HG03565 (cell line): ENCODE results near the gene PLEKHG5.
"Not testable (repeated sequence)": the region's sequence is repeated elsewhere in the genome, so short reads cannot be mapped to it uniquely, and the experiment has no call there.

Experiments
- ATAC-seq: cut with Tn5 transposase; IDR thresholded peaks from one replicate; pipeline ENCODE4 v1.9.1; 2021; ENCODE audit warnings: mild to moderate bottlenecking, moderate library complexity; ENCODE audit not compliant: unreplicated experiment

PLEKHG5 gene

GRCh38 chr1:6447016-6447817, 44.2 kb downstream of the PLEKHG5 start:
- ATAC-seq = no peak

- no peak for ATAC-seq
Observed at GRCh38 chr1:6446665-6447015, 44.8 kb downstream of the PLEKHG5 start.

- ATAC-seq = not testable (repeated sequence)
Observed at GRCh38 chr1:6445929-6446328, 45.5 kb downstream of the PLEKHG5 start.

- no peak for ATAC-seq
Observed at GRCh38 chr1:6445062-6445763, 46.3 kb downstream of the PLEKHG5 start.

- ATAC-seq = no peak
Observed at GRCh38 chr1:6444377-6444776, 47.1 kb downstream of the PLEKHG5 start.

- ATAC-seq = no peak
Observed at GRCh38 chr1:6443339-6444115, 47.9 kb downstream of the PLEKHG5 start.

GRCh38 chr1:6441586-6441985, 49.9 kb downstream of the PLEKHG5 start:
- no peak for ATAC-seq

- no peak for ATAC-seq
Observed at GRCh38 chr1:6440198-6441126, 51.0 kb downstream of the PLEKHG5 start.

- no peak for ATAC-seq
Observed at GRCh38 chr1:6438047-6438525, 53.4 kb downstream of the PLEKHG5 start.

- not testable (repeated sequence) for ATAC-seq
Observed at GRCh38 chr1:6437012-6437700, 54.3 kb downstream of the PLEKHG5 start.

- ATAC-seq = not testable (repeated sequence)
Observed at GRCh38 chr1:6436277-6436676, 55.2 kb downstream of the PLEKHG5 start.

- ATAC-seq = no peak
Observed at GRCh38 chr1:6435547-6435946, 55.9 kb downstream of the PLEKHG5 start.

GRCh38 chr1:6435129-6435528, 56.3 kb downstream of the PLEKHG5 start:
- no peak for ATAC-seq

GRCh38 chr1:6434186-6434585, 57.3 kb downstream of the PLEKHG5 start:
- no peak for ATAC-seq

GRCh38 chr1:6431645-6432579, 59.6 kb downstream of the PLEKHG5 start:
- ATAC-seq = not testable (repeated sequence)

- not testable (repeated sequence) for ATAC-seq
Observed at GRCh38 chr1:6429660-6430411, 61.6 kb downstream of the PLEKHG5 start.

GRCh38 chr1:6428453-6428852, 63.0 kb downstream of the PLEKHG5 start:
- not testable (repeated sequence) for ATAC-seq
